ENCODE measurements around the gene TENM4. TPM values are rescaled to one million over a fixed set of nuclear protein-coding genes. Genes with fewer than 3 reads are reported as not detected.

Gene TENM4
- total and polyA plus RNA-seq, 10 of the 15 experiments (the other 5 are each of a cell fraction or from before 2014, with no cell fraction given) = 0.03 to 0.12 (median 0.06) TPM; not detected in 7

DNA sequence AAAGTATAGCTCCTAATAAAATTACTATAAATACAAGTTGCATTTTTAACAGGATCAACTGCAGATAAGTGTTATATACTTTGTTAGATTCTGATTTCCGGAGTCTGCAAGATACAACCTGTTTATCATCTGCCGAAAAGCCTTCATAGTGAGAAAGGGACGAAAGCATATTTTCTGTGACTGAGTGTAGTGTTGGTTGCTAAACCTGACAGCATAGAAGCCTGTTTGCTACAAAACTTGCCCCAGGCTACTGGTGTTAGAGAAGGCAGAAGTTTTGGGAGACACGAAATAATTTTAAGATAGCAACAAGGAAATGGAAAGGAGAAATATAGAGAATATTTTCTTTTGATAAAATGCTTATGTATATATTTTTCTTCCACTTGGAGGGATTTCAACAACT is 622.6 kb downstream of the TENM4 start (continued):
- TF ChIP-seq, protein P1, sequence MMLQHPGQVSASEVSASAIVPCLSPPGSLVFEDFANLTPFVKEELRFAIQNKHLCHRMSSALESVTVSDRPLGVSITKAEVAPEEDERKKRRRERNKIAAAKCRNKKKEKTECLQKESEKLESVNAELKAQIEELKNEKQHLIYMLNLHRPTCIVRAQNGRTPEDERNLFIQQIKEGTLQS (IDR thresholded peaks at IDR 0.05; ENCODE audit: borderline replicate concordance, extremely low read depth, low read depth, low read length) = no peak
- no peak for TF ChIP-seq MTA3 (IDR thresholded peaks at IDR 0.05; ENCODE audit: borderline replicate concordance, low read length)

DNA sequence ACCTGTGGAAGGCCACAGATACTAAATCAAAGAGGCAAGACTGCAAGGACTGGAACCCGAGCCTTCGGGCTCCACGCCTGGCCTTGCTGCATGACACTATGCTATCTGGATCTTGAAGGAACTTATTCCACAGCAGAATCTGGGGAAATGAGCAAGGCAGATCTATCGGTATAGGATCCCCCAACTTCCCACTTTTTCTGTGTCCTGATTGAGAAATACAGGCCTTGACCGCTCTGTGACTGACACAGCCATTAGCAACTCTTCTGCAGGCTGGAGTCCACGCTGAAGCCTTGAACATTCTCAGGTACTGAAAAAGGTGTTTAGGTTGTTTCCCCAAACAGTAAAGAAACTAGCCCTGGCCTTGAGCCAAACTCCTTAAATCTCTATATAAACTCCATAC is 625.0 kb downstream of the TENM4 start:
- 46% methylated on average over 6 of the region's 6 CpGs for WGBS (ENCODE audit: insufficient coverage, insufficient replicate concordance, low lambda C conversion rate, missing lambda C conversion rate)
- CTCF ChIA-PET = no interaction called here
- no TSS peak for BruUV-seq (replicated peaks)
- DNase-seq (ENCODE audit: low read depth, low spot score) = no peak
- in situ Hi-C loops (cut with MboI) (no loop called here), intact Hi-C loops (cut with micrococcal nuclease; ENCODE audit: unreplicated experiment) (no loop called here)
- Histone ChIP-seq H3K9me3 (replicated peaks; ENCODE audit: control insufficient read depth, insufficient read depth, low read length) (no peaks in the 10 kb centered on the region), H3K79me2 (ENCODE audit: control insufficient read depth, insufficient read depth, low read length) (no peaks in the 10 kb centered on the region), H4K20me1 (ENCODE audit: control insufficient read depth, insufficient read depth) (no peaks in the 10 kb centered on the region), H3K36me3 (ENCODE audit: control insufficient read depth in 2 of 2, insufficient read depth in 2 of 2, low read length in 1 of 2) (no peaks in the 10 kb centered on the region), H3K4me1 (ENCODE audit: control insufficient read depth, insufficient read depth, low read length) (no peaks in the 10 kb centered on the region), H2AFZ (ENCODE audit: control insufficient read depth, low read depth, low read length) (no peak overlapping the region), H3K27ac (ENCODE audit: control insufficient read depth, insufficient read depth) (no peak overlapping the region), H3K9ac (ENCODE audit: control insufficient read depth, insufficient read depth, low read length) (no peak overlapping the region), H3K4me3 (no peak overlapping the region), H3K27me3 (replicated peaks in 1 of 2; ENCODE audit: control insufficient read depth in 2 of 2, insufficient read depth in 2 of 2, low read length in 1 of 2) (no peaks in the 10 kb centered on the region), H3K4me2 (ENCODE audit: control insufficient read depth, insufficient read depth) (no peak overlapping the region)
- RAD21 ChIA-PET (ENCODE audit: unreplicated experiment) = no interaction called here
- POLR2A ChIA-PET = no interaction called here
- no peak for FAIRE-seq
- SMC1A ChIA-PET (ENCODE audit: uncharacterized antibody, unreplicated experiment) = no interaction called here
- ATAC-seq = no peak
- TF ChIP-seq, protein P2, sequence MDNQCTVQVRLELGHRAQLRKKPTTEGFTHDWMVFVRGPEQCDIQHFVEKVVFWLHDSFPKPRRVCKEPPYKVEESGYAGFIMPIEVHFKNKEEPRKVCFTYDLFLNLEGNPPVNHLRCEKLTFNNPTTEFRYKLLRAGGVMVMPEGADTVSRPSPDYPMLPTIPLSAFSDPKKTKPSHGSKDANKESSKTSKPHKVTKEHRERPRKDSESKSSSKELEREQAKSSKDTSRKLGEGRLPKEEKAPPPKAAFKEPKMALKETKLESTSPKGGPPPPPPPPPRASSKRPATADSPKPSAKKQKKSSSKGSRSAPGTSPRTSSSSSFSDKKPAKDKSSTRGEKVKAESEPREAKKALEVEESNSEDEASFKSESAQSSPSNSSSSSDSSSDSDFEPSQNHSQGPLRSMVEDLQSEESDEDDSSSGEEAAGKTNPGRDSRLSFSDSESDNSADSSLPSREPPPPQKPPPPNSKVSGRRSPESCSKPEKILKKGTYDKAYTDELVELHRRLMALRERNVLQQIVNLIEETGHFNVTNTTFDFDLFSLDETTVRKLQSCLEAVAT (IDR thresholded peaks at IDR 0.05) = no peak
- TF ChIP-seq EP300 (IDR thresholded peaks at IDR 0.05; ENCODE audit: borderline replicate concordance in 1 of 2, control insufficient read depth in 1 of 2, low read depth in 2 of 2, low read length in 2 of 2) = no peak
- TF ChIP-seq, protein P3, sequence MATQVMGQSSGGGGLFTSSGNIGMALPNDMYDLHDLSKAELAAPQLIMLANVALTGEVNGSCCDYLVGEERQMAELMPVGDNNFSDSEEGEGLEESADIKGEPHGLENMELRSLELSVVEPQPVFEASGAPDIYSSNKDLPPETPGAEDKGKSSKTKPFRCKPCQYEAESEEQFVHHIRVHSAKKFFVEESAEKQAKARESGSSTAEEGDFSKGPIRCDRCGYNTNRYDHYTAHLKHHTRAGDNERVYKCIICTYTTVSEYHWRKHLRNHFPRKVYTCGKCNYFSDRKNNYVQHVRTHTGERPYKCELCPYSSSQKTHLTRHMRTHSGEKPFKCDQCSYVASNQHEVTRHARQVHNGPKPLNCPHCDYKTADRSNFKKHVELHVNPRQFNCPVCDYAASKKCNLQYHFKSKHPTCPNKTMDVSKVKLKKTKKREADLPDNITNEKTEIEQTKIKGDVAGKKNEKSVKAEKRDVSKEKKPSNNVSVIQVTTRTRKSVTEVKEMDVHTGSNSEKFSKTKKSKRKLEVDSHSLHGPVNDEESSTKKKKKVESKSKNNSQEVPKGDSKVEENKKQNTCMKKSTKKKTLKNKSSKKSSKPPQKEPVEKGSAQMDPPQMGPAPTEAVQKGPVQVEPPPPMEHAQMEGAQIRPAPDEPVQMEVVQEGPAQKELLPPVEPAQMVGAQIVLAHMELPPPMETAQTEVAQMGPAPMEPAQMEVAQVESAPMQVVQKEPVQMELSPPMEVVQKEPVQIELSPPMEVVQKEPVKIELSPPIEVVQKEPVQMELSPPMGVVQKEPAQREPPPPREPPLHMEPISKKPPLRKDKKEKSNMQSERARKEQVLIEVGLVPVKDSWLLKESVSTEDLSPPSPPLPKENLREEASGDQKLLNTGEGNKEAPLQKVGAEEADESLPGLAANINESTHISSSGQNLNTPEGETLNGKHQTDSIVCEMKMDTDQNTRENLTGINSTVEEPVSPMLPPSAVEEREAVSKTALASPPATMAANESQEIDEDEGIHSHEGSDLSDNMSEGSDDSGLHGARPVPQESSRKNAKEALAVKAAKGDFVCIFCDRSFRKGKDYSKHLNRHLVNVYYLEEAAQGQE (IDR thresholded peaks at IDR 0.05; ENCODE audit: low read depth, low read length) = no peak
- TF ChIP-seq POLR2AphosphoS2 (IDR thresholded peaks at IDR 0.05; ENCODE audit: low read depth, low read length) = no peak
- TF ChIP-seq GABPA (IDR thresholded peaks at IDR 0.05; ENCODE audit: low read depth) = no peak
- TF ChIP-seq, protein P4, sequence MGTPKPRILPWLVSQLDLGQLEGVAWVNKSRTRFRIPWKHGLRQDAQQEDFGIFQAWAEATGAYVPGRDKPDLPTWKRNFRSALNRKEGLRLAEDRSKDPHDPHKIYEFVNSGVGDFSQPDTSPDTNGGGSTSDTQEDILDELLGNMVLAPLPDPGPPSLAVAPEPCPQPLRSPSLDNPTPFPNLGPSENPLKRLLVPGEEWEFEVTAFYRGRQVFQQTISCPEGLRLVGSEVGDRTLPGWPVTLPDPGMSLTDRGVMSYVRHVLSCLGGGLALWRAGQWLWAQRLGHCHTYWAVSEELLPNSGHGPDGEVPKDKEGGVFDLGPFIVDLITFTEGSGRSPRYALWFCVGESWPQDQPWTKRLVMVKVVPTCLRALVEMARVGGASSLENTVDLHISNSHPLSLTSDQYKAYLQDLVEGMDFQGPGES (IDR thresholded peaks at IDR 0.05) = no peak
- no peak for TF ChIP-seq CBFB (IDR thresholded peaks at IDR 0.05; ENCODE audit: low read depth)
- TF ChIP-seq, protein P5, sequence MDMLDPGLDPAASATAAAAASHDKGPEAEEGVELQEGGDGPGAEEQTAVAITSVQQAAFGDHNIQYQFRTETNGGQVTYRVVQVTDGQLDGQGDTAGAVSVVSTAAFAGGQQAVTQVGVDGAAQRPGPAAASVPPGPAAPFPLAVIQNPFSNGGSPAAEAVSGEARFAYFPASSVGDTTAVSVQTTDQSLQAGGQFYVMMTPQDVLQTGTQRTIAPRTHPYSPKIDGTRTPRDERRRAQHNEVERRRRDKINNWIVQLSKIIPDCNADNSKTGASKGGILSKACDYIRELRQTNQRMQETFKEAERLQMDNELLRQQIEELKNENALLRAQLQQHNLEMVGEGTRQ (IDR thresholded peaks at IDR 0.05; ENCODE audit: borderline replicate concordance, low read depth, low read length) = no peak
- no peak for TF ChIP-seq ZNF622 (IDR thresholded peaks at IDR 0.05)
- no peak for TF ChIP-seq KLF5 (IDR thresholded peaks at IDR 0.05; ENCODE audit: partially characterized antibody)
